ENCODE results near the gene POTEI.
"Not testable (repeated sequence)": the region's sequence is repeated elsewhere in the genome, so short reads cannot be mapped to it uniquely, and the experiment has no call there.

- not testable (repeated sequence) for TF ChIP-seq CTCF (IDR thresholded peaks at IDR 0.05); EP300 (IDR thresholded peaks at IDR 0.05); POLR2A (IDR thresholded peaks at IDR 0.05; ENCODE audit: low read depth); POLR2AphosphoS5 (IDR thresholded peaks at IDR 0.05)
Measured at GRCh38 chr2:130416693-130417092, 92.4 kb downstream of the POTEI start.
